Transverse colon (tissue), 3 donors: ENCODE data around the gene DAO.

ENCODE experiments used
- EP300 ChIP-seq: sonication (generic); formaldehyde crosslinking; IDR thresholded peaks from one replicate; pipeline ENCODE4 v1.6.1; 2017; ENCODE audit warnings: antibody characterized with exemption, low read depth
- TF ChIP-seq, protein P1 (sequence below), 5 experiments: fragments of 200-600 bp in 3 of 5; fragments of 450-650 bp in 2 of 5; sonication (generic) in 3 of 5; IDR thresholded peaks; 1 replicate in 2 of 5; 2 replicates in 3 of 5; pipeline ENCODE4 v1.5.1; 2016 to 2017; ENCODE audit warnings: antibody characterized with exemption in 5 of 5, inconsistent platforms in 3 of 5, mild to moderate bottlenecking in 2 of 5, moderate library complexity in 1 of 5

DNA sequence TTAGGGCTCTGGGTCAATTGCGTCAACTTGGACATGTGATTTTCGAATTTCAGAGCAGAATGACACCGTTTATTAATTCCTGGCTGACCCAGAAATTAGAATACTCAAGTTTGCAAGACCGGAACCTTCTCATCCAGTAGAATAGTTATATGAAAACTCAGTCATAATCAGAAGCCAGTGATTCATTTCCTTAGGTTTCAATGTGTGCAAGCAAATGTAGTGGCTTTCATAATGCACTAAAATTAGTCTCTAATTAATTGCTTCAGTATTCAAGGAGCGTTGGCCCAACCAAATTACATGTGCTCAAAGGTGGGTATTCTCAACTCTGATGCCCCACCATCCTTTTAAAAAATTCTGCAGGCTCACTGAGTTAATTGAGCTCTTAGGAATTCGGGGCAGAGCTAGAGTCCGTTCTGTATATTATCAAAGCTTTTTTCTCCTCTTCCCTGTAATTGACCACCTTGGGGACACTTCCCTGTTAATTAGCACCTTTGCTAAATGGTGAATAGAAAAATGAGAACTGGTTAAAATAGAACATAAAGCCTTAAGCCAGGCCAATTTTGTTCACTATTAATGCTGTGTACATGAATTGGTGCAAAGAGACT, 55.4 kb downstream of the DAO start:
- no peak for TF ChIP-seq EP300
- TF ChIP-seq, protein P1, sequence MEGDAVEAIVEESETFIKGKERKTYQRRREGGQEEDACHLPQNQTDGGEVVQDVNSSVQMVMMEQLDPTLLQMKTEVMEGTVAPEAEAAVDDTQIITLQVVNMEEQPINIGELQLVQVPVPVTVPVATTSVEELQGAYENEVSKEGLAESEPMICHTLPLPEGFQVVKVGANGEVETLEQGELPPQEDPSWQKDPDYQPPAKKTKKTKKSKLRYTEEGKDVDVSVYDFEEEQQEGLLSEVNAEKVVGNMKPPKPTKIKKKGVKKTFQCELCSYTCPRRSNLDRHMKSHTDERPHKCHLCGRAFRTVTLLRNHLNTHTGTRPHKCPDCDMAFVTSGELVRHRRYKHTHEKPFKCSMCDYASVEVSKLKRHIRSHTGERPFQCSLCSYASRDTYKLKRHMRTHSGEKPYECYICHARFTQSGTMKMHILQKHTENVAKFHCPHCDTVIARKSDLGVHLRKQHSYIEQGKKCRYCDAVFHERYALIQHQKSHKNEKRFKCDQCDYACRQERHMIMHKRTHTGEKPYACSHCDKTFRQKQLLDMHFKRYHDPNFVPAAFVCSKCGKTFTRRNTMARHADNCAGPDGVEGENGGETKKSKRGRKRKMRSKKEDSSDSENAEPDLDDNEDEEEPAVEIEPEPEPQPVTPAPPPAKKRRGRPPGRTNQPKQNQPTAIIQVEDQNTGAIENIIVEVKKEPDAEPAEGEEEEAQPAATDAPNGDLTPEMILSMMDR (IDR thresholded peaks at IDR 0.05) = no peak
